H1 (cell line): ENCODE data around the gene FRMD3. TPM values are rescaled to one million over a fixed set of nuclear protein-coding genes. Genes with fewer than 3 reads are reported as not detected.

Experiments
- CTCF ChIA-PET: fragments of 300-600 bp; sonication (Branson Sonifier 250); formaldehyde crosslinking; loops from one replicate; lab custom pipeline; 2021; ENCODE audit not compliant: partially characterized antibody; lab: Charles Lee
- POLR2A ChIA-PET: fragments of 300-600 bp; sonication (Branson Sonifier 250); formaldehyde crosslinking; loops from one replicate; lab custom pipeline; 2021; ENCODE audit warnings: inconsistent platforms; ENCODE audit not compliant: partially characterized antibody; lab: Charles Lee
- DNase-seq, 2 experiments: peaks; one replicate each; pipeline versions ENCODE4 v3.0.0 to v3.0.0-alpha.2; 2010 to 2022; ENCODE audit warnings: low spot score in 2 of 2, low read depth in 1 of 2, mixed read lengths in 1 of 2
- FAIRE-seq: peaks from 2 replicates; lab custom pipeline; 2011; peaks lifted over from hg19 to GRCh38; lab: Jason Lieb, UNC
- H2AFZ ChIP-seq: 2 replicates; pipeline ENCODE4 v1.8.1; 2012; ENCODE audit warnings: low read length, inconsistent platforms
- H2AK5ac ChIP-seq: 2 replicates; pipeline ENCODE4 v1.6.1; 2013; ENCODE audit warnings: low read depth, low read length
- H2BK120ac ChIP-seq: replicated peaks from 2 replicates; pipeline ENCODE3; 2013; ENCODE audit warnings: low read depth, low read length, inconsistent platforms
- H2BK12ac ChIP-seq: 2 replicates; pipeline ENCODE4 v1.6.1; 2013; ENCODE audit warnings: low read depth, low read length
- H2BK15ac ChIP-seq: 2 replicates; pipeline ENCODE4 v1.6.1; 2013; ENCODE audit warnings: low read length
- H2BK20ac ChIP-seq: 2 replicates; pipeline ENCODE4 v1.6.1; 2013; ENCODE audit warnings: low read length
- H2BK5ac ChIP-seq: 2 replicates; pipeline ENCODE4 v1.6.1; 2013; ENCODE audit warnings: low read depth, low read length
- H3K14ac ChIP-seq: 2 replicates; pipeline ENCODE4 v1.6.1; 2013; ENCODE audit warnings: inconsistent platforms; ENCODE audit not compliant: insufficient read length
- H3K18ac ChIP-seq: 2 replicates; pipeline ENCODE4 v1.6.1; 2013; ENCODE audit warnings: low read length; ENCODE audit errors: extremely low read depth
- H3K23ac ChIP-seq: 2 replicates; pipeline ENCODE4 v1.6.1; 2013; ENCODE audit warnings: inconsistent platforms; ENCODE audit not compliant: insufficient read length
- H3K23me2 ChIP-seq: 2 replicates; pipeline ENCODE4 v1.6.1; 2013; ENCODE audit warnings: low read depth, low read length
- H3K27ac ChIP-seq: 2 replicates; pipeline ENCODE4 v1.6.1; 2011; ENCODE audit warnings: low read depth, low read length, inconsistent platforms
- H3K27me3 ChIP-seq, 4 experiments: replicated peaks in 1 of 4; 1 replicate in 1 of 4; 2 replicates in 3 of 4; pipeline versions ENCODE4 v1.6.1 to v1.8.1; 2011 to 2013; ENCODE audit warnings: low read length in 3 of 4, mild to moderate bottlenecking in 3 of 4, inconsistent platforms in 2 of 4, mixed read lengths in 2 of 4, moderate library complexity in 1 of 4; ENCODE audit not compliant: control insufficient read depth in 3 of 4, insufficient read depth in 3 of 4; ENCODE audit errors: extremely low read depth in 1 of 4
- H3K36me3 ChIP-seq, 4 experiments: 2 replicates each; pipeline versions ENCODE4 v1.6.1 to v1.8.1; 2011 to 2013; ENCODE audit warnings: mild to moderate bottlenecking in 4 of 4, low read length in 3 of 4, moderate library complexity in 2 of 4, control low read depth in 1 of 4, inconsistent platforms in 1 of 4; ENCODE audit not compliant: insufficient read depth in 4 of 4, control insufficient read depth in 2 of 4
- H3K4ac ChIP-seq: replicated peaks from 2 replicates; pipeline ENCODE3; 2013; ENCODE audit warnings: low read length, low read depth, mixed read lengths, inconsistent platforms; ENCODE audit not compliant: insufficient read length
- H3K4me1 ChIP-seq, 4 experiments: replicated peaks in 1 of 4; 1 replicate in 1 of 4; 2 replicates in 3 of 4; pipeline versions ENCODE4 v1.6.1 to v1.8.1; 2011 to 2013; ENCODE audit warnings: low read length in 3 of 4, inconsistent platforms in 2 of 4, mixed read lengths in 1 of 4; ENCODE audit not compliant: insufficient read depth in 4 of 4, control insufficient read depth in 3 of 4
- H3K4me2 ChIP-seq, 2 experiments: 2 replicates each; pipeline versions ENCODE4 v1.6.1 to v1.8.1; 2011 to 2013; ENCODE audit warnings: low read depth in 2 of 2, low read length in 2 of 2, control low read depth in 1 of 2, inconsistent platforms in 1 of 2, mild to moderate bottlenecking in 1 of 2; ENCODE audit not compliant: insufficient read depth in 1 of 2
- H3K4me3 ChIP-seq, 4 experiments: fragments of 200-600, 300-600 bp in 1 of 4; sonication (generic), shearing (Covaris generic), sonication (Bioruptor Twin) in 1 of 4; 2 replicates each; pipeline versions ENCODE4 v1.5.1 to v1.8.1; 2011 to 2016; ENCODE audit warnings: low read length in 4 of 4, low read depth in 3 of 4, control low read depth in 2 of 4, inconsistent platforms in 2 of 4, mild to moderate bottlenecking in 2 of 4, mixed read lengths in 1 of 4, moderate library complexity in 1 of 4; ENCODE audit not compliant: insufficient read depth in 2 of 4; ENCODE audit errors: extremely low read depth in 1 of 4
- H3K56ac ChIP-seq: replicated peaks from 2 replicates; pipeline ENCODE3; 2013; ENCODE audit warnings: low read depth, mild to moderate bottlenecking, mixed read lengths, low read length, inconsistent platforms; ENCODE audit not compliant: insufficient read length
- H3K79me1 ChIP-seq: 2 replicates; pipeline ENCODE4 v1.6.1; 2013; ENCODE audit warnings: low read depth, low read length, control low read depth
- H3K79me2 ChIP-seq, 2 experiments: 2 replicates each; pipeline versions ENCODE4 v1.6.1 to v1.8.1; 2012 to 2013; ENCODE audit warnings: low read length in 2 of 2, mild to moderate bottlenecking in 2 of 2, inconsistent platforms in 1 of 2; ENCODE audit not compliant: insufficient read depth in 2 of 2, control insufficient read depth in 1 of 2
- H3K9ac ChIP-seq, 4 experiments: replicated peaks in 1 of 4; 1 replicate in 1 of 4; 2 replicates in 3 of 4; pipeline versions ENCODE4 v1.6.1 to v1.8.1; 2011 to 2013; ENCODE audit warnings: low read depth in 3 of 4, low read length in 3 of 4, control low read depth in 2 of 4, mild to moderate bottlenecking in 2 of 4, moderate library complexity in 2 of 4, inconsistent platforms in 1 of 4; ENCODE audit errors: extremely low read depth in 1 of 4
- H3K9me3 ChIP-seq, 2 experiments: 2 replicates each; pipeline versions ENCODE4 v1.6.1 to v1.8.1; 2012 to 2013; ENCODE audit warnings: mild to moderate bottlenecking in 2 of 2, moderate library complexity in 2 of 2, control low read depth in 1 of 2, inconsistent platforms in 1 of 2, low read depth in 1 of 2, low read length in 1 of 2, mixed read lengths in 1 of 2; ENCODE audit not compliant: insufficient read depth in 2 of 2
- H4K20me1 ChIP-seq, 2 experiments: replicated peaks in 1 of 2; 2 replicates each; pipeline versions ENCODE3 to v1.8.1; 2011 to 2013; ENCODE audit warnings: inconsistent platforms in 2 of 2, low read length in 2 of 2, mild to moderate bottlenecking in 1 of 2; ENCODE audit not compliant: insufficient read depth in 2 of 2, control insufficient read depth in 1 of 2
- H4K5ac ChIP-seq: 2 replicates; pipeline ENCODE4 v1.6.1; 2013; ENCODE audit warnings: low read length, low read depth, mixed read lengths, inconsistent platforms; ENCODE audit not compliant: insufficient read length
- H4K8ac ChIP-seq: 2 replicates; pipeline ENCODE4 v1.8.0; 2013; ENCODE audit warnings: mild to moderate bottlenecking, moderate library complexity, low read length, inconsistent platforms; ENCODE audit not compliant: insufficient read depth; ENCODE audit errors: extremely low read depth
- H4K91ac ChIP-seq: replicated peaks from 2 replicates; pipeline ENCODE3; 2013; ENCODE audit warnings: low read length, mixed read lengths, inconsistent platforms; ENCODE audit not compliant: insufficient read length
- CBX8 ChIP-seq: fragments of 300-800, 300-1000 bp; sonication (generic); IDR thresholded peaks from 2 replicates; pipeline ENCODE4 v1.7.1; 2016; ENCODE audit warnings: low read depth, low read length, borderline replicate concordance
- CTBP2 ChIP-seq: IDR thresholded peaks from 2 replicates; pipeline ENCODE4 v1.7.0; 2011; ENCODE audit warnings: borderline replicate concordance, mild to moderate bottlenecking, moderate library complexity, mixed read lengths, low read length; ENCODE audit not compliant: insufficient read depth, insufficient read length
- FOSL1 ChIP-seq: IDR thresholded peaks from 2 replicates; pipeline ENCODE4 v1.6.1; 2011; ENCODE audit warnings: mild to moderate bottlenecking, low read depth, low read length, moderate library complexity; ENCODE audit not compliant: insufficient read depth
- KDM5A ChIP-seq: fragments of 200-600 bp; IDR thresholded peaks from 2 replicates; pipeline ENCODE4 v1.7.1; 2012; ENCODE audit warnings: mild to moderate bottlenecking, low read length, inconsistent platforms, mixed read lengths
- MAFK ChIP-seq: IDR thresholded peaks from 2 replicates; pipeline ENCODE4 v1.6.1; 2012; ENCODE audit warnings: low read depth, mild to moderate bottlenecking, improper control_type of control experiment, low read length
- NANOG ChIP-seq: IDR thresholded peaks from 2 replicates; pipeline ENCODE4 v1.6.1; 2011; ENCODE audit warnings: low read length, low read depth, mild to moderate bottlenecking, inconsistent platforms; ENCODE audit not compliant: insufficient read depth, poor library complexity, severe bottlenecking
- POLR2AphosphoS5 ChIP-seq: IDR thresholded peaks from 2 replicates; pipeline ENCODE4 v1.6.1; 2011; ENCODE audit warnings: low read depth, low read length
- RNF2 ChIP-seq: fragments of 200-900, 300-1000 bp; sonication (generic); IDR thresholded peaks from 2 replicates; pipeline ENCODE4 v1.7.1; 2016; ENCODE audit warnings: borderline replicate concordance, low read depth, mild to moderate bottlenecking, antibody characterized with exemption, low read length; ENCODE audit not compliant: poor library complexity, severe bottlenecking; ENCODE audit errors: missing control alignments
- TAF1 ChIP-seq: IDR thresholded peaks from 2 replicates; pipeline ENCODE4 v1.6.1; 2011; ENCODE audit warnings: mild to moderate bottlenecking, low read depth, low read length
- WGBS, 2 experiments: shearing (Covaris generic) in 1 of 2; methylation state at CpG; one replicate each; pipeline versions ENCODE4 v1.1.6 to v1.1.7; 2013 to 2015; ENCODE audit warnings: low lambda C conversion rate in 2 of 2, mixed read lengths in 2 of 2, inconsistent platforms in 1 of 2, low coverage in 1 of 2, missing lambda C conversion rate in 1 of 2; ENCODE audit not compliant: insufficient replicate concordance in 2 of 2, insufficient coverage in 1 of 2, insufficient read length in 1 of 2; ENCODE audit errors: extremely low coverage in 1 of 2, missing lambda C conversion rate in 1 of 2; 5-methylcytosine and 5-hydroxymethylcytosine counted together
- polyA plus RNA-seq, 7 experiments: library from polyadenylated mRNA; depleted of rRNA in 3 of 7; stranded (reverse) in 5 of 7; unstranded in 2 of 7; fragments of >200 nt in 5 of 7; fragments of 200-250 nt in 2 of 7; gene quantifications; 1 replicate in 5 of 7; 2 replicates in 1 of 7; 4 replicates in 1 of 7; pipeline versions ENCODE4 v1.2.1 to v1.2.3, GENCODE V29; 2011 to 2013; ENCODE audit warnings: missing spikeins in 2 of 7, mixed read lengths in 2 of 7
- total RNA-seq: library from RNA; stranded (reverse); fragmentation: NEBNext Ultra II Directional; extraction: Animal tissue kit (Norgen Biotek cat#: 25700); gene quantifications from 2 replicates; pipeline ENCODE4 v1.2.1, GENCODE V29; 2021
- TF ChIP-seq, protein P1 (sequence below): IDR thresholded peaks from 2 replicates; pipeline ENCODE4 v1.6.1; 2012; ENCODE audit warnings: inconsistent platforms
- TF ChIP-seq, protein P2 (sequence below): IDR thresholded peaks from 2 replicates; pipeline ENCODE4 v1.6.1; 2011; ENCODE audit warnings: low read length, improper control_type of control experiment

FRMD3 gene
- total and polyA plus RNA-seq, 2 of the 8 experiments (the other 6 are each of a cell fraction or from before 2014, with no cell fraction given) = 0.15 to 1.4 TPM

DNA sequence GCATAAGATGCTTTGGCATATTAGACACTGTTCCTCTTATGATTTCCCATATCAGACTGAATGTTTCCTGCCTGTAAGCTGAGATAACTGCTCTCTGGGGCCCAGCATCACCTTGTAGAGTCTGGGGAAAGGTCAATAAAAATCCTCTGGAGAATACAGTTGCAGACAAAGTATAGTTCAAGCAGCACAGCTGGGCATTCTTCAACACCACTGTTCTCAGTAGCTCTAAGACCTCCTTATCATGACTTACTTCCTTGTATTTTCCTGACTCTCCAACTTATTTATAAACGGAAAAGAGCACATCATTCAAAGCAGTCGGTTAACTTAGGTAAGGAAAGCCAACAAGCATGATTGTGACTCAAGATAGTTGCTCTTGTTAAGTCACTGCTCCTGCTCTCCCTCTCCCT is 266.5 kb downstream of the FRMD3 start:
- DNase-seq (no peak), FAIRE-seq (no peak)
- H3K36me3 ChIP-seq = no peaks in the 10 kb centered on the region
- H4K5ac ChIP-seq = no peak overlapping the region
- no peak overlapping the region for H3K14ac ChIP-seq
- no peak overlapping the region for H3K4ac ChIP-seq
- H3K18ac ChIP-seq = no peak overlapping the region
- POLR2A ChIA-PET = no interaction called here
- WGBS, 2 experiments = 88% methylated on average over 2 of the region's 2 CpGs; no CpG with 5 or more reads in 1 of the 2 experiments
- H3K9me3 ChIP-seq = peaks cover 0 to 11% of the 10 kb centered on the region in 2 experiments; a peak in 2 of 4 replicates
- no peak overlapping the region for H3K4me2 ChIP-seq
- no peak overlapping the region for H3K27ac ChIP-seq
- no peak overlapping the region for H3K56ac ChIP-seq
- no peak overlapping the region for H2BK12ac ChIP-seq
- H4K8ac ChIP-seq = no peak overlapping the region
- H3K4me3 ChIP-seq = no peak overlapping the region
- H2BK120ac ChIP-seq = no peak overlapping the region
- no peaks in the 10 kb centered on the region for H3K27me3 ChIP-seq
- 0 out of 2 replicates have a peak, but pooled peaks cover 3% of the 10 kb centered on the region for H3K23me2 ChIP-seq
- no peak overlapping the region for H3K9ac ChIP-seq
- no peak overlapping the region for H2BK15ac ChIP-seq
- no peak overlapping the region for H2AFZ ChIP-seq
- CTCF ChIA-PET = interaction anchor here (0.6 to 1.0 kb wide), 2 partner anchors 52 to 308 kb away, joined by 3 read pairs; no protein-coding TSS in a partner anchor
- no peak overlapping the region for H2AK5ac ChIP-seq
- no peaks in the 10 kb centered on the region for H3K79me2 ChIP-seq
- no peak overlapping the region for H4K91ac ChIP-seq
- H3K4me1 ChIP-seq = no peaks in the 10 kb centered on the region; a peak in 1 of 7 replicates
- H2BK5ac ChIP-seq = no peak overlapping the region
- no peaks in the 10 kb centered on the region for H3K79me1 ChIP-seq
- no peak overlapping the region for H3K23ac ChIP-seq
- H2BK20ac ChIP-seq = no peak overlapping the region
- no peaks in the 10 kb centered on the region for H4K20me1 ChIP-seq
- TF ChIP-seq POLR2AphosphoS5 (no peak), NANOG (no peak), FOSL1 (no peak), TAF1 (no peak), CBX8 (no peak), MAFK (no peak), CTBP2 (no peak), RNF2 (no peak), KDM5A (no peak)
- TF ChIP-seq, protein P1, sequence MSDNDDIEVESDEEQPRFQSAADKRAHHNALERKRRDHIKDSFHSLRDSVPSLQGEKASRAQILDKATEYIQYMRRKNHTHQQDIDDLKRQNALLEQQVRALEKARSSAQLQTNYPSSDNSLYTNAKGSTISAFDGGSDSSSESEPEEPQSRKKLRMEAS = no peak
- TF ChIP-seq, protein P2, sequence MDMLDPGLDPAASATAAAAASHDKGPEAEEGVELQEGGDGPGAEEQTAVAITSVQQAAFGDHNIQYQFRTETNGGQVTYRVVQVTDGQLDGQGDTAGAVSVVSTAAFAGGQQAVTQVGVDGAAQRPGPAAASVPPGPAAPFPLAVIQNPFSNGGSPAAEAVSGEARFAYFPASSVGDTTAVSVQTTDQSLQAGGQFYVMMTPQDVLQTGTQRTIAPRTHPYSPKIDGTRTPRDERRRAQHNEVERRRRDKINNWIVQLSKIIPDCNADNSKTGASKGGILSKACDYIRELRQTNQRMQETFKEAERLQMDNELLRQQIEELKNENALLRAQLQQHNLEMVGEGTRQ = no peak
